PC-9 (cell line): Measurements from ENCODE around the gene CCDC144A.
"Not testable (repeated sequence)": the region's sequence is repeated elsewhere in the genome, so short reads cannot be mapped to it uniquely, and the experiment has no call there.

ENCODE experiments used
- CTCF ChIP-seq: fragments of 200-600 bp; sonication (generic); conservative IDR thresholded peaks from 2 replicates; pipeline ENCODE4 v1.6.1; 2017; ENCODE audit warnings: mixed run types, antibody characterized with exemption, mild to moderate bottlenecking, moderate library complexity
- EZH2 ChIP-seq: fragments of 200-600 bp; sonication (generic); IDR thresholded peaks from 2 replicates; pipeline ENCODE4 v1.8.0; 2017; ENCODE audit warnings: antibody characterized with exemption, low read depth

- TF ChIP-seq CTCF, EZH2: not testable (repeated sequence)
Measured at GRCh38 chr17:16683290-16684138, 6.5 kb upstream of the CCDC144A start.
